HepG2 (cell line): ENCODE measurements around the gene ANKHD1. TPM values are rescaled to one million over a fixed set of nuclear protein-coding genes. Genes with fewer than 3 reads are reported as not detected.
"Not testable (repeated sequence)": the region's sequence is repeated elsewhere in the genome, so short reads cannot be mapped to it uniquely, and the experiment has no call there.

Experiments used
- ATAC-seq: fragments of 200-7000 bp; cut with Tn5 transposase; 3 replicates; pipeline ENCODE4 v1.9.1; 2020; ENCODE audit warnings: mild to moderate bottlenecking, moderate library complexity
- BruUV-seq: library from RNA; stranded (reverse); fragments of 400-500 nt; replicated peaks from 2 replicates; lab custom pipeline; 2021; lab: Mats Ljungman, UMichigan
- CTCF ChIA-PET: fragments of 300-600 bp; formaldehyde crosslinking; extraction: SDS; loops from one replicate; lab custom pipeline; 2021; ENCODE audit warnings: low total read pairs, inconsistent platforms, low intra/inter-chr PET ratio; lab: Yijun Ruan, JAX
- POLR2A ChIA-PET: fragments of 350-600 bp; sonication (Branson Sonifier 250); formaldehyde crosslinking; loops from one replicate; lab custom pipeline; 2020; ENCODE audit warnings: antibody characterized with exemption, inconsistent platforms; lab: Yijun Ruan, JAX
- DNase-seq: peaks from one replicate; pipeline ENCODE4 v3.0.0-alpha.2; 2015; ENCODE audit warnings: low spot score
- FAIRE-seq: peaks from 3 replicates; lab custom pipeline; 2011; peaks lifted over from hg19 to GRCh38; lab: Jason Lieb, UNC
- H2AFZ ChIP-seq: one replicate; pipeline ENCODE4 v1.6.1; 2011; ENCODE audit warnings: low read length, inconsistent platforms
- H3K27ac ChIP-seq: fragments of 300-600 bp; 3 replicates; pipeline ENCODE4 v1.8.0; 2011; ENCODE audit warnings: mixed run types, mild to moderate bottlenecking, mixed read lengths, low read length, inconsistent platforms; ENCODE audit not compliant: insufficient read depth; ENCODE audit errors: extremely low read length
- H3K27me3 ChIP-seq, 2 experiments: fragments of 200-600 bp in 1 of 2; 2 replicates in 1 of 2; 3 replicates in 1 of 2; pipeline versions ENCODE4 v1.6.0 to v1.8.0; 2011; ENCODE audit warnings: low read length in 2 of 2, mild to moderate bottlenecking in 2 of 2, moderate library complexity in 2 of 2, inconsistent platforms in 1 of 2; ENCODE audit not compliant: insufficient read depth in 2 of 2, control insufficient read depth in 1 of 2
- H3K36me3 ChIP-seq, 2 experiments: fragments of 200-600 bp in 1 of 2; replicated peaks in 1 of 2; 2 replicates in 1 of 2; 3 replicates in 1 of 2; pipeline versions ENCODE4 v1.5.1 to v1.8.0; 2011; ENCODE audit warnings: low read length in 2 of 2, inconsistent platforms in 1 of 2; ENCODE audit not compliant: insufficient read depth in 2 of 2, control insufficient read depth in 1 of 2
- H3K4me1 ChIP-seq: 2 replicates; pipeline ENCODE4 v1.5.1; 2012; ENCODE audit warnings: low read length, inconsistent platforms; ENCODE audit not compliant: insufficient read depth
- H3K4me2 ChIP-seq: 2 replicates; pipeline ENCODE4 v1.6.0; 2011; ENCODE audit warnings: low read depth, low read length, inconsistent platforms
- H3K4me3 ChIP-seq, 3 experiments: fragments of 200-600 bp in 1 of 3; sonication (generic), shearing (Covaris generic) in 1 of 3; replicated peaks in 1 of 3; 2 replicates each; pipeline ENCODE4 v1.5.1; 2011 to 2016; ENCODE audit warnings: low read length in 3 of 3, inconsistent platforms in 2 of 3, low read depth in 2 of 3, mild to moderate bottlenecking in 2 of 3, control low read depth in 1 of 3, mixed read lengths in 1 of 3; ENCODE audit not compliant: insufficient read depth in 1 of 3
- H3K79me2 ChIP-seq: one replicate; pipeline ENCODE4 v1.6.1; 2011; ENCODE audit warnings: low read length, inconsistent platforms; ENCODE audit not compliant: insufficient read depth
- H3K9ac ChIP-seq: 2 replicates; pipeline ENCODE4 v1.6.0; 2011; ENCODE audit warnings: mild to moderate bottlenecking, low read depth, low read length, inconsistent platforms; ENCODE audit not compliant: insufficient read depth
- H3K9me3 ChIP-seq: 2 replicates; pipeline ENCODE4 v1.5.1; 2012; ENCODE audit warnings: mild to moderate bottlenecking, low read length
- H4K20me1 ChIP-seq: 2 replicates; pipeline ENCODE4 v1.6.0; 2011; ENCODE audit warnings: inconsistent platforms, mild to moderate bottlenecking, low read length, moderate library complexity; ENCODE audit not compliant: insufficient read depth
- DNMT3B ChIP-seq: conservative IDR thresholded peaks from 2 replicates; pipeline ENCODE4 v1.6.1; 2016; ENCODE audit warnings: missing biosample characterization, control low read depth
- REST ChIP-seq, 2 experiments: IDR thresholded peaks; 2 replicates each; pipeline ENCODE4 v1.6.1; 2011 to 2012; ENCODE audit warnings: low read length in 2 of 2, borderline replicate concordance in 1 of 2, low read depth in 1 of 2, mild to moderate bottlenecking in 1 of 2, moderate library complexity in 1 of 2
- SYNCRIP ChIP-seq: fragments of 200-400 bp; formaldehyde crosslinking; IDR thresholded peaks from 2 replicates; pipeline ENCODE4 v1.6.1; 2018; ENCODE audit warnings: mild to moderate bottlenecking, low read depth, low read length; ENCODE audit not compliant: insufficient read depth
- ZNF350 ChIP-seq: sonication (generic); formaldehyde crosslinking; IDR thresholded peaks from 2 replicates; pipeline ENCODE4 v1.4.0; 2020; ENCODE audit warnings: mild to moderate bottlenecking, low read depth, missing genetic modification reagents, borderline replicate concordance
- WGBS: methylation state at CpG from one replicate; pipeline ENCODE4 v1.1.6; 2017; ENCODE audit warnings: low lambda C conversion rate; 5-methylcytosine and 5-hydroxymethylcytosine counted together
- in situ Hi-C: cut with HindIII; loops from 2 replicates; pipeline ENCODE4 v1.10.0; 2017; ENCODE audit warnings: low pct_unique_long_range_greater_than_20kb; ENCODE audit not compliant: extremely low pct_ligation_motif_present
- intact Hi-C: fragments of 100-400 bp; cut with micrococcal nuclease; formaldehyde crosslinking; loops from one replicate; pipeline ENCODE4 v1.10.0; 2022; ENCODE audit not compliant: unreplicated experiment
- polyA plus RNA-seq, 8 experiments: library from polyadenylated mRNA; depleted of rRNA in 3 of 8; stranded (reverse) in 7 of 8; unstranded in 1 of 8; fragments of >200 nt; fragmentation: Illumina TruSeq in 4 of 8; extraction: Trizol in 4 of 8; gene quantifications; 2 replicates each; pipeline versions ENCODE4 v1.2.1 to v1.2.3, GENCODE V29; 2011 to 2016; ENCODE audit warnings: low read depth in 4 of 8, missing spikeins in 1 of 8, mixed read lengths in 1 of 8; ENCODE audit not compliant: insufficient read depth in 1 of 8
- total RNA-seq, 5 experiments: library from RNA; depleted of rRNA; stranded (reverse); fragments of >200 nt; fragmentation: Illumina TruSeq; extraction: Trizol; gene quantifications; 2 replicates each; pipeline ENCODE4 v1.2.3, GENCODE V29; 2016; ENCODE audit warnings: low read depth in 1 of 5

Gene ANKHD1
- total and polyA plus RNA-seq, 2 of the 13 experiments (the other 11 are each of a cell fraction or from before 2014, with no cell fraction given): 69.9 to 82.0 TPM

DNA sequence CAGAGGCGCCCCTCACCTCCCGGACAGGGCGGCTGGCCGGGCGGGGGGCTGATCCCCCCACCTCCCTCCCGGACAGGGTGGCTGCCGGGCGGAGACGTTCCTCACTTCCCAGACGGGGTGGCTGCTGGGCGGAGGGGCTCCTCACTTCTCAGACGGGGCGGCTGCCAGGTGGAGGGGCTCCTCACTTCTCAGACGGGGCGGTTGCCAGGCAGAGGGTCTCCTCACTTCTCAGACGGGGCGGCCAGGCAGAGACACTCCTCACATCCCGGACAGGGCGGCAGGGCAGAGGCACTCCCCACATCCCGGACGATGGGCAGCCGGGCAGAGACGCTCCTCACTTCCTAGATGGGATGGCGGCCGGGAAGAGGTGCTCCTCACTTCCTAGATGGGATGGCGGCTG lies 26.1 kb downstream of the ANKHD1 start:
- in situ Hi-C loops, intact Hi-C loops, H3K27me3 ChIP-seq, POLR2A ChIA-PET, CTCF ChIA-PET, FAIRE-seq, H2AFZ ChIP-seq, BruUV-seq, ATAC-seq, H3K9ac ChIP-seq, H3K27ac ChIP-seq, H3K4me3 ChIP-seq, H3K9me3 ChIP-seq, H3K4me2 ChIP-seq, H3K4me1 ChIP-seq, DNase-seq: not testable (repeated sequence)
- Histone ChIP-seq H4K20me1 (peaks cover 53% of the 10 kb centered on the region), H3K79me2 (peaks cover 74% of the 10 kb centered on the region), H3K36me3 (peaks cover 0 to 18% of the 10 kb centered on the region in 2 experiments; a peak in 3 of 5 replicates)
- no CpG with 5 or more reads among the region's 26 CpGs for WGBS

- no TSS peak for BruUV-seq
- peaks cover 73% of the 10 kb centered on the region for H3K79me2 ChIP-seq
- ChIA-PET CTCF (no interaction called here), POLR2A (interaction anchor here (0.9 kb wide), 1 partner anchor 29 kb away, joined by 4 read pairs; no protein-coding TSS in a partner anchor)
- intact Hi-C loops: no loop called here
- no peak overlapping the region for H3K4me3 ChIP-seq
- no peaks in the 10 kb centered on the region for H3K9me3 ChIP-seq
- H4K20me1 ChIP-seq: peaks cover 44% of the 10 kb centered on the region
- in situ Hi-C loops: no loop called here
- H3K4me1 ChIP-seq: no peaks in the 10 kb centered on the region
- H3K27ac ChIP-seq: no peak overlapping the region
- DNase-seq (no peak), FAIRE-seq (no peak), ATAC-seq (no peak)
- no peak overlapping the region for H3K4me2 ChIP-seq
- H3K9ac ChIP-seq: no peak overlapping the region
- 94% methylated on average over 2 of the region's 2 CpGs for WGBS
- TF ChIP-seq REST (IDR thresholded peaks at IDR 0.05; ENCODE audit: borderline replicate concordance in 1 of 2, low read depth in 1 of 2, low read length in 2 of 2) (no peak), DNMT3B (CRISPR knock-in tag) (no peak), ZNF350 (CRISPR knock-in tag) (no peak), SYNCRIP (no peak)
- H2AFZ ChIP-seq: no peak overlapping the region
- H3K36me3 ChIP-seq: peaks cover 0 to 18% of the 10 kb centered on the region in 2 experiments; a peak in 3 of 5 replicates
- H3K27me3 ChIP-seq: no peaks in the 10 kb centered on the region
Observed at GRCh38 chr5:140429724-140430123, 28.1 kb downstream of the ANKHD1 start.
